HG03060 (cell line): Measurements from ENCODE around the gene FAM111A.
A peak's percentile ranks its signal among the peaks of the same experiment; 100 is the strongest.

ENCODE experiments used
- ATAC-seq: cut with Tn5 transposase; IDR thresholded peaks from one replicate; pipeline ENCODE4 v1.9.1; 2021; ENCODE audit warnings: low read depth, moderate number of reproducible peaks; ENCODE audit not compliant: unreplicated experiment

The FAM111A gene

DNA sequence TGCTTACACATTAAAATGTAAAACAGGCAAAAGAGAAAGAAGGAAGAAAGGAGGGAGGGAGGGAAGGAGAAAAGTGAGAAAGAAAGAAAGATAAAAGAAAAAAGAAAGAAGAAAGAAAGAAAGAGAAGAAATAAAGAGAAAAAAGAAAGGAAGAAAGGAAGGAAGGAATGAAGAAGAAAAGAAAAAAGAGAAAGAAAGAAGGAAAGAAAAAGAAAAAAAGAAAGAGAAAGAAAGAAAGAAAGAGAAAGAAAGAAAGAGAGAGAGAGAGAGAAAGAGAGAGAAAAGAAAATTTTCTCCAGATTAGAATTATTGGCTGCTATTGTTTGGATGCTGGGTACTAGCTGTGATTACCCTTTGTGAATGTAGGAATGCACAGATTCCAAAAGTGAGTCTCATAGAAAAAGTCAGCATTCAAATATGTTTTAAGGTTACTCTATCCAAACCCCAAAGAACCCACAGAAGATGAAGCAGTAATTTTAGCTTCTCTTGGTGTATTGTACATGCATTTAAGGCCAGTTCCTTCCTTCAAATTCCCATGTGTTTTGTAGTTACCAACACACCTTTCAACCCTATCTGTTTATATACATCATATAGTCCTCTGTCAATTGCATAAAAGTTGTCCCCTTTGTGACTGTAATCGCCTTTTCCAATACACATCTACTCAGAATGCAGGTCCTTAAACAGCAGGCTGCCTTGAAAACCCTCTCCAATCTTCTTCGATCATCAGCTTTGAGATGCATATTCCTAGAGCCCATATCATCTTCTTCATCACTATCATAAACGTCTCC, 789 bp upstream of the FAM111A start:
- no peak for ATAC-seq

DNA sequence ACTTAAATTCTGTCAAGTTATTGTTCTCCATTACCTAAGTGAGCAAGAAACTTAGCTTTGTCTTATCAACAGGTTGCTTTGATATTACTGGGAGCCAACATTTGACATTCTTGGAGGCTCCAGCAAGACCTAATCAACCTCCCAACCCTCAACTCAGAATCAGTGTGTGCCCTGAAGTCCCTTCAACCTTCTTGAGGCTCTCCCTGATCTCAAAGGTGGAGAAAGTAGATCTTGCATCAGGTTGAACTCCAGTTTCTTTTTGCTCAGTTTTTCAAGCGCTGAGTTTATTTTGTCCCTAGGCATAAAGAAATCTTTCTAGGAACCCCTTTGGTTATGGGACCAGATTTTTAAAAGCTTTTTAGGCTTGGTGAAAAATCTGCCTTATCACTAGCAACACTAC, 1.4 kb downstream of the FAM111A start:
- no peak for ATAC-seq

DNA sequence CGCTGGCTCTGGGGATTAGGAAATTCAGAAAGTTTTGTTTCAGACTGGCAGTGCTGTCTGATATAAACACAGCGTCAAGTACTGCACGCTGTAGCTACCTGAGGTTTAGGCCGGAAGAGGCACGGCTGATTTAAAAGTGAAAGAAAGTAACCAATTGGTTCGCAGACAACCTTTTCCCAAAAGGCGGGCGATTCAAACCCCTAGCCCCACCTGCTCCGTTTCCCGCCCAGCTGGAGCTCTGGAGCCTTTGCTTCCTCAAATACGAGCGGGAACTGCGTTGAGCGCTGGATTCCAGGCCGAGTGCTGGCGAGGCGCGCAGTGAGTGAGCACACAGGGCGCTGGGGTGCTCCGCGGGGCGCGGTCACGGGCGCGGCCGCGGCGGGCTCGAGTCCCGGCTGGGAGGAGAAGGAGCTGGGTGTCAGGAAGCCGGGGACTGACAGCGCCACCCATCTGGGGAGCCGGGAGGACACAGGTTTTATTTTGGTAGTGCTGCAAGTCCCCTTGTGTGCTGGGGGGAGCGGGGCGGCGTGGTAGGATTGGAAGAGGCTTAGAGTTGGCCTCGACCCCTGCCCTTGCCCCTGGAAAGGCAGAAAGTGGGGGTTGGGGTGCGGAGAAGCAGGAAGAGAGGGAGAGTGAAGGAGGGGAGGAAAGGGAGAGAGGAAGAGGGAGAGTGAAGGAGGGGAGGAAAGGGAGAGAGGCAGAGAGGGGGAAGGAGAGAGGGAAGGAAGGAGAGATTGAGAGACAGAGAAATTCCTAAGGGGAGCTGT, 2.1 kb downstream of the FAM111A start:
- peak; percentile 59 for ATAC-seq

DNA sequence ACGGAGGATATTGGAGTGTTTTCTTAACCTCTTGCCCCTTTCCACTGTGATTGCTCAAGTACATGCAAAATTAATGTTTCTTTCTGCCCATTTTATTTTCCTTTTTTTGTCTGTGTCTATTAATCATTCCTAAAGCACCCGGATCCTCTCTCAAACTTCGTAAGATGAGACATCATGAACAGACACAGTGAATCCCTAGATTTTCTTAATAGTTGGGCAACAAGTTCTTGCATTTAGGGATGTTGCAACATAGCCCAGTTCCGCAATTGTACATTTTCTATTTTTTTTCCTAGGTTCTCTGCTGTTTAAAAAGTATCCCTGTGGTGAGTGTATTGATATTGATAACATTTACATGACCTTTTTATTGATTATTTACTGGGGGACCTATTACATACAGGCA, 2.9 kb downstream of the FAM111A start:
- ATAC-seq = no peak

DNA sequence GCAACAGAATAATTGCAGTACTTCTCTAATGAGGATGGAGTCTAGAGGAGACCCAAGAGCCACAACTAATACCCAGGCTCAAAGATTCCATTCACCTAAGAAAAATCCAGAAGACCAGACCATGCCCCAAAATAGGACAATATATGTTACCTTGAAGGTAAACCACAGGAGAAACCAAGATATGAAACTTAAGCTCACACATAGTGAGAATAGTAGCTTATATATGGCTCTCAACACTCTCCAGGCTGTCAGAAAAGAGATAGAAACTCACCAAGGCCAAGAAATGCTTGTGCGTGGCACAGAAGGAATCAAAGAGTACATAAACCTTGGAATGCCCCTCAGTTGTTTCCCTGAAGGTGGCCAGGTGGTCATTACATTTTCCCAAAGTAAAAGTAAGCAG, 9.1 kb downstream of the FAM111A start:
- ATAC-seq = no peak

DNA sequence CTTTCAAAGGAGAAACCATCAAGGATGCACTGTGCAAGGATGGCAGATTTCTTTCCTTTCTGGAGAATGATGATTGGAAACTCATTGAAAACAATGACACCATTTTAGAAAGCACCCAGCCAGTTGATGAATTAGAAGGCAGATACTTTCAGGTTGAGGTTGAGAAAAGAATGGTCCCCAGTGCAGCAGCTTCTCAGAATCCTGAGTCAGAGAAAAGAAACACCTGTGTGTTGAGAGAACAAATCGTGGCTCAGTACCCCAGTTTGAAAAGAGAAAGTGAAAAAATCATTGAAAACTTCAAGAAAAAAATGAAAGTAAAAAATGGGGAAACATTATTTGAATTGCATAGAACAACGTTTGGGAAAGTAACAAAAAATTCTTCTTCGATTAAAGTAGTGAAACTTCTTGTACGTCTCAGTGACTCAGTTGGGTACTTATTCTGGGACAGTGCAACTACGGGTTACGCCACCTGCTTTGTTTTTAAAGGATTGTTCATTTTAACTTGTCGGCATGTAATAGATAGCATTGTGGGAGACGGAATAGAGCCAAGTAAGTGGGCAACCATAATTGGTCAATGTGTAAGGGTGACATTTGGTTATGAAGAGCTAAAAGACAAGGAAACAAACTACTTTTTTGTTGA, 9.8 kb downstream of the FAM111A start:
- peak; percentile 65 for ATAC-seq

DNA sequence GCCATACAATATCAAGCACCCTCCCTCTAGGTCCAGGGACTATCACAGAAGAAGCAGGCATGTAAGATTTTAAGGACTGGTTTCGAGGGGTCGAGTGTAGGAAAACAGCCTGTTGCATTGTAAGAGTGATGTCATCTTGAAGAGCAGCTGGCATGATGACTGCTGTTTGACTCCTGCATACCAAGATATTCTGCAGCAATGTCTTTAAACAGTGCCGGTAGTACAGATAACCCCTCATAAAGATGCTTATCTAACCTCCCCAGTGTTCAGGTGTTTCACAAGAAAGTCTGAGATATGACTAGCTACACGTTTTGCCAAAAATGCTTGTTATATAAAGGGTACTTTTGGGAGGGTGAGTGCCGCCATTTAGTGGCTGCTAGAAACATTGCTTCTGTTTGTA, 12.0 kb downstream of the FAM111A start:
- no peak for ATAC-seq

DNA sequence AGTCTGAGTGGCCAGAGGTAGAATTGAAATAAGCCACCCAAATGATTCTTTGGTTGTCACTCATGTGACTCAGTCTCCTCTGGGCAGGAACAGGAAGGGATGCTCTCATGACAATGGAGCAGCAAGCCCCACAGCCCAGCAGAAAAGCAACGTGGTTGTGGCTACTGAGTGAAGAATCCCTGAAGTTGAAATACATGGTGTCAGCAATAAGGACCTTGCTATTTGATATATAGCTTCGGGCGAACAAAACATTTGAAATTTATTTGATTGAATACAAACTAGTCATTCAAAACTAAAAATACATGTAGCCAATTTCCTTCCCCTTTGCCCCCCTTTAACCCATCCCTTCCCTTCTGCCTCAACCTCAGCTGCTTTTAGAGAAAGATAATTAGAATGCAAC, 14.8 kb downstream of the FAM111A start:
- no peak for ATAC-seq

DNA sequence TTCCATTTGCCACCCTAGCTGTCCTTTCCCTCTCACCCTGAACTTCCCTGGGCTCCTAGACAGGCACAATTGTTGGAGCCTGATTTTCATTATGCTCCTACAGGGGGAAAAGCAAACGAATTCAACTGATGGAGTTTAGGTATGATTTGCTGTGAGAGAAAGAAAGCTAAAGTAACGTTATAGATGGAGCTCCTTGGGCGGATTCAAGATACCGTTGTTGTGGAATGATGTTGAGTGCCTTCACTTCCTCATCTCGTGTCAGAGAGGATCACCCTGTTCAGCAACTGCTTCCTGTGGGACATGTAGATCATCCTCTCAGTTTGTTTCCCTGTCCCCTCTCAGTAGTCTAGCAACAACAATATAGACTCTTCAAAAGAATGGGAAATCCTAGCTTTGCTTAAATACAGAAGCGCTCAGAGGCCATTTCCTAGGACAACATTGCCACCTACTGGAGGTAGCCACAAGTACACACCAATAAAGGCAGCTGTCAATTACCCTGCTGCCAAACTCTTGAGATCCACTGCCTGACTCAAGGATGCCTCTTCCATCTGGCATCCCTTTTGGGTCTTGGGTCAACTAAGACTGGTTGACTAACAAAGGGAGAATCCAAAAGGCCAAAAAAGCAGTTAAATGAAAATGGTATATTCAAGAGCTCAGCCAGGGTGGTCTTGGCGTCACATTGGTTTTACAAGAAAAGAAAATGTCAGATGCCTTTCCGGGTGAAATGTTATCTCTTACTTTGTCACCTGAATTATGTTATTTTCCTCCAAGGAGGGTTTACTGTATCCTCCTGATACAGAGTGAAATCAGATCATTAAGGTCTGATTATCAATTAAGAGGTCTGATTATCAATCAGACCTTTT, 15.8 kb downstream of the FAM111A start:
- ATAC-seq = peak; percentile 85

DNA sequence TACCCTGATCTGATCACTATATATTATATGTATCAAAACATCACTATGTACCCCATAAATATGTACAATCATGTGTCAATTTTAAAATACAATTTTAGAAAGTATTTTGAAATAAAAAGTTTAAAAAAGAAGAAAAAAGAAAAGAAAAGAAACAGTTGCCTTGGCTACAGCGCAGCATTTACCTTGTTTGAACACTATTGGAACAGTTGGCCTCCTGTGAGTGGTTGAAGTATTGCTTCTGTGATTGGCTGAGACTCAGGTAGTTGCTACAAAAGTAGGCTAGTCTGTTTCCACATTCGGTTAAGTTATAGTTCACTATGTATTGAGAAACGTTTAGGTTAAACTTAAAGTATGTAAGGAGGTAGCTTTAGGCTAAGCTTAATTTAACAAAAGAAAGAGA, 21.4 kb downstream of the FAM111A start:
- ATAC-seq = no peak

DNA sequence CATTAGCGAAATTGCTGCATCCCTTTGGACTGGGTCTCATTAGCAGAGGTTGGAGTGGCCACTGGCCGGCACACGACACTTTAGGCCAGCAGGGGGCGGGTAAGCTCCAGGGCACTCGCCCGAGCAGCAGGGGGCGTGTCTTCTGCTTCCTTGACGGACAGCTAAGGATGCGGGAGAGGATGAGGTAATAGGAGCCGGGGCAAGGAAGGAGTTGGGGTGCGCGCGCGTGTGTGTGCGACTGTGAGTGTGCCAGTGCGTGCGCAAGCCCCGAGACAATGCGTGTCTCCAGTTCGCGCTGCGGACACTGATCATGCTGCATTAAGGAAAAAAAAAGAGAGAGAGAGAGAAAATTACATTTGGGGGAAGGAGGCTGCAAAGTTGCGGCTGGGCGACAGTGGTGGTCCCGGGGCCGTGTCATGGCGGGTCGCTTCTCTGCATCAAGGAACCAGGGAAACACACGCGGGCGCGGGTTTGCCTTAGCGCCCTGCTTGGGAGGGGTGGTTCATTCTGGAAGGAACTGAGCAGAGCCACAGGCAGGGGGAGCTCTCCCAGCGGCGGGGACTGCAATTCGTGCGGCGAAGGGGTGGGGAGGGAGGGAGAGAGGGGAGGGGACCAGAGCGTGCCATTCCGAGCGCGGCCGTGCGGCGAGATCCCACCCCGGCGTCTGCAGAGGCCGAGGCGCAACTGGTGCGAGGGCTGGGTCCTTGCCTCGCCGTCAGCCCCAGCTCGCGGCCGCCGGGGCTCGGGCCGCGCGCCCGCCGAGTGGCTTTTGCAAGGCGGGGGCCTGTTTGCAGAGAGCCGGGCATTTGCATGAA, 29.1 kb downstream of the FAM111A start, which contains the start of gene DTX4:
Gene DTX4 (plus strand): TSS at position 625 of the 815 bp plus-strand sequence. CDS start 464 bp downstream, outside the sequence.
- ATAC-seq = peak; percentile 56

DNA sequence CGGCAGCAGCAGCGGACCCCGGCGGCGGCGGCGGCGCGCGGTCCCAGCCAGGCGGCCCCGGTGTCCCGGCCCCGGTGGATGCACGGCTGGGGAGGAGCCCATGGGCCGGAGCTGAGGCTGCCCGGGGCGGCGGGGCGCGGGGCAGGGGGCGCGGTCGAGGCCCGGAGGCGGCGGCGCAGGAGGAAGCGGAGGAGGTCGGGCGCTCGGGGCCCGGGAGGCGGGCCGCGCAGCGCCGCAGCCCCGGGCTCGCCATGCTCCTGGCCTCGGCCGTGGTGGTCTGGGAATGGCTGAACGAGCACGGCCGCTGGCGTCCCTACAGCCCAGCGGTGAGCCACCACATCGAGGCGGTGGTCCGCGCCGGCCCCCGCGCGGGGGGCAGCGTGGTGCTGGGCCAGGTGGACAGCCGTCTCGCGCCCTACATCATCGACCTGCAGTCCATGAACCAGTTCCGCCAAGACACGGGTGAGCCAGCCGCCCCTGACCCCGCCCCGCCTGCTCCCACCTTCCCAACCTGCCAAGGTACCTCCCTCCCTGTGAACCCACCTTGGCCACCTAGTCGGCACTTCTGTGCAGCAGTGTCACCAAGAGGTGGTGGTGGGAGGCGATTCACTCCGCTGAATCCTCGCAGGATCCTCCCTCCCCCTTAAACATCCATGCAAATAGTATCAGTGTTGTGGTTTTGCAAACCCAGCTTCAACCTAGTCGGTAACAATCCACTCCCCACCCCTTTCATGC, 29.9 kb downstream of the FAM111A start:
- ATAC-seq = peak; percentile 34

DNA sequence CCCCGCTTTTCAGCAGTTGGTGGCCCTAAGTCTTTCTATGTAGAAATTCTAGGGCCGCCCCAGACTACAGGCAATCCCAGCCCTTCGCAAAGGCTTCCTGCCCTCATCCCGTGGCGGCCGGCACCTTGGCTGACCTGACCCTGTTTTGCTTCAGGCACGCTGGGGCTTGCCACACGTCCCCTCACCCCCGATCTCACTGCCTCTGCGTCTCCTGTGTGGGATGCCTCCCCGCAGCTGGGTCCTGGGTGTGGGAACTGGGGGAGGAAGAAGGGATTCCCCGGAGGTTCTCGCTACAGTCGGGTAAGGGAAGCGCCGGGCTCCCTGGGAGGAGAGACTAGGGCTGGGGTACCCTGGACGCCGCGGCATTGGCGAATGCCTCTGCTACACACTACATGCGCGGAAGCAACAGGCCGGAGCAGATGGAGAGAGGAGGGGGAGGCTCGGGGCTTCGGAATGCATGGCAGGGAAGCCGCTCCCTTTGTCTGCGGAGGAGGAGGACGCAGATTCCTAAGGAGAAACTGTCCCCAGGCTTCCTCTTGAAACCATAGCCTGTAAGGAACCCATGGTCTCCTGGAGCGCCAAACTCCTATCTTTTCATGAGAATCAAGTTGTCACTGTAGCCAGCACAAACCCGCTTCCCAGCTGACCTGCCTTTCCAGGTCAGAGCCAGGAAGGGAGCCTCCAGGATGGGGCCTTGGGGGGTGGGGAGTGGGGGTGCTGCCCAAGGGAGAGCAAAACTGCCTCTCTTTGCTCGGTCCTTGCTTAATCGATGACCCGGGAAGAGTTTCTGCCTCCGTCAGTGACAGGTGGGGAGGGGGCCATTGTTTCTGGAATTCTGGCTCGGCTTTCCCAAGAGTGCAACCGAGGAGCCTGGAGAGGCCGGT, 30.7 kb downstream of the FAM111A start:
- ATAC-seq = no peak

DNA sequence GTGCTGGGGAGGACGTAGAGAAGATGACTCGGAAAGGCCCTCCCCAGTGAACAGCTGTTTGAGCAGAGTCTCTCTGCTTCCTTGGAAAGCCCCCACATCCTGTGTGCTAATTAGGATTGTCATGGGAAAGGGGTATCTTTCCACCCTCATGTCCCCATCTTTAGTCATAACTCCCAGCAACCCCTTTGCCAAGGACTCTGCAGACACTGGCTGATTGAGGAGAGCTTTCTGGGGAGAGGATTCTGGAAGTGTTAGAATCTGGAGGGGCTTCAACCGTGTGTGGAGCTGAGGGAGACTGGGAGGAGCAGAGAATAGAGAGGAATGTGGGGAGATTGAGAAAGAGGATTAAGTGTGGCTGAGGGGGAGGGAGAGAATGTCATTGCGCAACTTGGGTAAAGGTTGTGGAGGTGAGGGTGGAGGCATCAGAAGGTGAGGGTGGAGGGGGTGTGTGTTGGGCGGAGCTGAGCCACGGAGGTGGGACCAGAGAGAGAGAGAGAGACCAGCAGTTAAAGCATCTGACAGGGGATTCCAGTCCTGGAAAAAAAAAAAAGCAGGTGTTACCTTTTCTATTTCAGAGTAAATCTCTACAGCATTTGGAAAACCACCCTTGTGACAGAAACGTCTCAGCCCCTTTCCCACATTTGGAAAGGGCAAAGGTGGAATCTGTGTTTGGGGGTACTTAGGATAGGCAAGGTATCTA, 31.5 kb downstream of the FAM111A start:
- no peak for ATAC-seq

DNA sequence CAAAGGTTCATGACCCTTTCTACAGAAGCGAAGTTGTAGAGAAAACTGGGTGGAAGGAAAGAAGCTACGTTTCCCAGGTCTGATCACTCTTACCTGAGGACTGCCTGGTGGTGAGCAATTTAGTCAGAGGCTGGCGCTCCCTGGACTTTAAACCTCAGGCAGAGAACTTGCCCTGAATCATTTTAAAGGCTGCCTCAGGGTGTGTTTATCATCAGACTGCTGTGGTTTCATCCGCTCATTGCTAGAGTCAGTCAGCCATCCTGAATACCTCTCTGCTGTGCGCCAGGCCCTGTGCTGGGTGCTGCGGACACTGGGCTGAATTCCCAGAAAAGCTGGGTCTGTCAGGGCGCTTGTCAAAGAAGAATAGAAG, 32.0 kb downstream of the FAM111A start:
- ATAC-seq = no peak

DNA sequence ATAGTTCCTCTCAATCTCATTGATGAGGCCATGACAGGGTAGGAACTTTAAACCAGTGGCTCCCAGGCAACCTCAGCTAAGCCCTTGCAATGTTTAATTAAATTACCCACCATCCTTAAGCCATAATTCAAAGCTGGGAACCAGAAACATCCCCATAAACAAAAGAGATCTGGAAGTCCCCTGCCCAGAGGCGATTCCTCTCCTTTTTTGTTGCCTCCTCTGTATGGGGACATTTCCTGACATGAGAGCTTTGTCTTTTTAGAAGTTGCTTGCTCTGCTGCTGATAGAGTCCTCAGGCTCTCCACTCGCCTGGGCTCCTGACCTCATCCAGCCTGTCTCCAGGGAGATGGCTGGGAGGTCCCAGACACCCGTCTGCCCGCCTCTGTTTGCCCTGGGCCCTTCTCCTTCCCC, 32.4 kb downstream of the FAM111A start:
- ATAC-seq = no peak

DNA sequence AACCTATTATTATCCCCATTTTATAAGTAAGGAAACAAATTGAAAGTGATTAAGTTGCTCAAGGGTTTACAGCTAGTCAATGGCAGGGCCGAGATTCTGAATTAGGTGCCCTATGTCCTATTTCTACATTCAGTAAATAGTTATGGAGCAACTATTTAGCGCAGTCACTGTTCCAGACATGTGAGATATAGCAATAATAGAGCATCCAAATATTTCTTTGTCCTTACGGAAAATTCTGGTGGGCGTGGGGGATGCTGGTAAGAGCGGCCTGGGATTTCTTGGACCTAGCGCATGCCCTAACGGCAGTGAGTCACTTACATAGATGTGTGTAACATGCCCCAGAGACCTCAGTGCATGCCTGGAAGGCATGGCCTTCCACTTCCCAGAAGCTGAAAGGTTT, 33.7 kb downstream of the FAM111A start:
- no peak for ATAC-seq
